A549 (cell line): ENCODE data around the gene MON2. TPM values are rescaled to one million over a fixed set of nuclear protein-coding genes. Genes with fewer than 3 reads are reported as not detected.
A peak's percentile ranks its signal among the peaks of the same experiment; 100 is the strongest.

ENCODE experiments used
- ATAC-seq, 2 experiments: fragments of 200-7000 bp in 1 of 2; fragments of >200 bp in 1 of 2; cut with Nextera tagmentation in 1 of 2; cut with Tn5 transposase in 1 of 2; 3 replicates each; pipeline versions ENCODE4 v1.8.0 to v1.9.1; 2018 to 2020; ENCODE audit warnings: mild to moderate bottlenecking in 1 of 2, moderate library complexity in 1 of 2
- CTCF ChIA-PET: fragments of 300-600 bp; sonication (Branson Sonifier 250); formaldehyde crosslinking; extraction: SDS; loops from one replicate; lab custom pipeline; 2021; ENCODE audit warnings: antibody characterized with exemption, inconsistent platforms; lab: Yijun Ruan, JAX
- POLR2A ChIA-PET: fragments of 350-600 bp; formaldehyde crosslinking; extraction: SDS; loops from one replicate; lab custom pipeline; 2021; ENCODE audit warnings: antibody characterized with exemption, inconsistent platforms; lab: Yijun Ruan, JAX
- DNase-seq, 2 experiments: peaks; one replicate each; pipeline versions ENCODE4 v3.0.0 to v3.0.0-alpha.2; 2011 to 2016; ENCODE audit warnings: low read depth in 1 of 2, low spot score in 1 of 2
- FAIRE-seq: peaks from 2 replicates; lab custom pipeline; 2011; peaks lifted over from hg19 to GRCh38; lab: Jason Lieb, UNC
- H3K27ac ChIP-seq, 2 experiments: fragments of >200 bp; sonication (Bioruptor Twin); formaldehyde crosslinking; 3 replicates each; pipeline ENCODE4 v1.5.1; 2016 to 2017
- H3K4me1 ChIP-seq: fragments of >200 bp; sonication (Bioruptor Twin); formaldehyde crosslinking; 3 replicates; pipeline ENCODE4 v1.6.1; 2016
- H3K4me2 ChIP-seq: fragments of >200 bp; sonication (Bioruptor Twin); formaldehyde crosslinking; 3 replicates; pipeline ENCODE4 v1.6.1; 2016
- H3K4me3 ChIP-seq: fragments of >200 bp; sonication (Bioruptor Twin); formaldehyde crosslinking; 3 replicates; pipeline ENCODE4 v1.5.1; 2016
- H3K9me3 ChIP-seq: fragments of >200 bp; sonication (Bioruptor Twin); formaldehyde crosslinking; 3 replicates; pipeline ENCODE4 v1.6.1; 2016
- CEBPB ChIP-seq, 2 experiments: fragments of >200 bp in 1 of 2; sonication (Bioruptor Twin) in 1 of 2; formaldehyde crosslinking in 1 of 2; IDR thresholded peaks; 2 replicates each; pipeline ENCODE4 v1.6.1; 2012 to 2016
- ELK1 ChIP-seq: fragments of 150-350 bp; IDR thresholded peaks from 2 replicates; pipeline ENCODE4 v1.6.1; 2014; ENCODE audit warnings: low read depth, mild to moderate bottlenecking, low read length
- FOXS1 ChIP-seq: fragments of 250-450 bp; sonication (Bioruptor Pico); IDR thresholded peaks from 2 replicates; pipeline ENCODE4 v1.5.0; 2020; ENCODE audit warnings: mild to moderate bottlenecking, moderate library complexity
- HEYL ChIP-seq: fragments of 250-450 bp; sonication (Bioruptor Pico); IDR thresholded peaks from 2 replicates; pipeline ENCODE4 v1.8.0; 2021; ENCODE audit warnings: mild to moderate bottlenecking, moderate library complexity
- HOXB13 ChIP-seq: fragments of 250-450 bp; sonication (Bioruptor Pico); IDR thresholded peaks from 2 replicates; pipeline ENCODE4 v1.5.0; 2020; ENCODE audit warnings: low read depth, mild to moderate bottlenecking, moderate library complexity
- JUNB ChIP-seq: fragments of >200 bp; sonication (Bioruptor Twin); formaldehyde crosslinking; IDR thresholded peaks from 2 replicates; pipeline ENCODE4 v1.6.1; 2016
- NFE2L2 ChIP-seq: fragments of 150-350 bp; conservative IDR thresholded peaks from 2 replicates; pipeline ENCODE4 v1.6.1; 2014; ENCODE audit warnings: low read length
- NPAS2 ChIP-seq: fragments of 250-450 bp; sonication (Bioruptor Pico); IDR thresholded peaks from 2 replicates; pipeline ENCODE4 v1.8.0; 2022; ENCODE audit warnings: mild to moderate bottlenecking, moderate library complexity, borderline replicate concordance
- POLR2A ChIP-seq: IDR thresholded peaks from 2 replicates; pipeline ENCODE4 v1.6.1; 2012; ENCODE audit warnings: mild to moderate bottlenecking, low read length
- RAD21 ChIP-seq, 2 experiments: fragments of >200 bp in 1 of 2; sonication (Bioruptor Twin) in 1 of 2; formaldehyde crosslinking in 1 of 2; IDR thresholded peaks in 1 of 2; conservative IDR thresholded peaks in 1 of 2; 2 replicates in 1 of 2; 3 replicates in 1 of 2; pipeline ENCODE4 v1.6.1; 2012 to 2018; ENCODE audit warnings: inconsistent platforms in 1 of 2
- RARB ChIP-seq: fragments of 250-450 bp; sonication (Bioruptor Pico); IDR thresholded peaks from 2 replicates; pipeline ENCODE4 v1.8.0; 2021; ENCODE audit warnings: mild to moderate bottlenecking, moderate library complexity
- REST ChIP-seq: fragments of 200-600 bp; sonication (generic); IDR thresholded peaks from 2 replicates; pipeline ENCODE4 v1.6.1; 2016; ENCODE audit warnings: antibody characterized with exemption, mild to moderate bottlenecking, moderate library complexity
- RFX5 ChIP-seq: fragments of 450-650 bp; IDR thresholded peaks from 2 replicates; pipeline ENCODE4 v1.7.1; 2014; ENCODE audit warnings: antibody characterized with exemption, mild to moderate bottlenecking, moderate library complexity
- RNF2 ChIP-seq: fragments of 200-600 bp; sonication (generic); IDR thresholded peaks from 2 replicates; pipeline ENCODE4 v1.6.1; 2016; ENCODE audit warnings: low read depth, mild to moderate bottlenecking, antibody characterized with exemption, moderate library complexity, borderline replicate concordance
- ZFP36 ChIP-seq: fragments of 450-650 bp; IDR thresholded peaks from 2 replicates; pipeline ENCODE4 v1.6.1; 2014; ENCODE audit warnings: borderline replicate concordance; ENCODE audit not compliant: partially characterized antibody
- WGBS: methylation state at CpG from one replicate; pipeline ENCODE4 v1.1.6; 2017; ENCODE audit errors: missing lambda C conversion rate; 5-methylcytosine and 5-hydroxymethylcytosine counted together
- polyA plus RNA-seq, 4 experiments: library from polyadenylated mRNA; depleted of rRNA in 3 of 4; stranded (reverse); fragments of >200 nt; fragmentation: RNase III in 1 of 4; extraction: RNeasy Plus Mini Kit Qiagen cat#74134 plus additional on column Dnase treatment in 1 of 4; gene quantifications; 2 replicates in 3 of 4; 3 replicates in 1 of 4; pipeline ENCODE4 v1.2.3, GENCODE V29; 2011 to 2017
- small RNA-seq, 6 experiments: library from RNA; depleted of rRNA; stranded (forward); fragments of <200 nt; gene quantifications; one replicate each; pipeline ENCODE3, GENCODE V24; 2012
- TF ChIP-seq, protein P1 (sequence below): fragments of >200 bp; sonication (Bioruptor Twin); formaldehyde crosslinking; IDR thresholded peaks from 3 replicates; pipeline ENCODE4 v1.5.1; 2016

Gene MON2
- polyA plus RNA-seq, 2 of the 4 experiments (the other 2 are of a cell fraction), result 17.1 to 27.7 TPM

GRCh38 chr12:62646566-62646965 lies 179.9 kb downstream of the MON2 start (continued):
- TF ChIP-seq REST (no peak), JUNB (no peak)
- TF ChIP-seq, protein P1, sequence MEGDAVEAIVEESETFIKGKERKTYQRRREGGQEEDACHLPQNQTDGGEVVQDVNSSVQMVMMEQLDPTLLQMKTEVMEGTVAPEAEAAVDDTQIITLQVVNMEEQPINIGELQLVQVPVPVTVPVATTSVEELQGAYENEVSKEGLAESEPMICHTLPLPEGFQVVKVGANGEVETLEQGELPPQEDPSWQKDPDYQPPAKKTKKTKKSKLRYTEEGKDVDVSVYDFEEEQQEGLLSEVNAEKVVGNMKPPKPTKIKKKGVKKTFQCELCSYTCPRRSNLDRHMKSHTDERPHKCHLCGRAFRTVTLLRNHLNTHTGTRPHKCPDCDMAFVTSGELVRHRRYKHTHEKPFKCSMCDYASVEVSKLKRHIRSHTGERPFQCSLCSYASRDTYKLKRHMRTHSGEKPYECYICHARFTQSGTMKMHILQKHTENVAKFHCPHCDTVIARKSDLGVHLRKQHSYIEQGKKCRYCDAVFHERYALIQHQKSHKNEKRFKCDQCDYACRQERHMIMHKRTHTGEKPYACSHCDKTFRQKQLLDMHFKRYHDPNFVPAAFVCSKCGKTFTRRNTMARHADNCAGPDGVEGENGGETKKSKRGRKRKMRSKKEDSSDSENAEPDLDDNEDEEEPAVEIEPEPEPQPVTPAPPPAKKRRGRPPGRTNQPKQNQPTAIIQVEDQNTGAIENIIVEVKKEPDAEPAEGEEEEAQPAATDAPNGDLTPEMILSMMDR, result no peak

GRCh38 chr12:62647586-62647985 lies 181.0 kb downstream of the MON2 start:
- DNase-seq (no peak), FAIRE-seq (no peak), ATAC-seq (no peak)
- no peak for TF ChIP-seq ELK1
- TF ChIP-seq NPAS2 (CRISPR knock-in tag), result no peak
- TF ChIP-seq RFX5, result no peak
- TF ChIP-seq HOXB13, result no peak
- WGBS, result 67% methylated on average over 3 of the region's 3 CpGs
- ChIA-PET CTCF (interaction anchor here (0.8 to 1.5 kb wide), 2 partner anchors 10 to 12 kb away, joined by 3 read pairs; no protein-coding TSS in a partner anchor), POLR2A (no interaction called here)
- Histone ChIP-seq H3K27ac (no peak overlapping the region; a peak in 1 of 6 replicates), H3K4me3 (no peak overlapping the region), H3K9me3 (no peaks in the 10 kb centered on the region), H3K4me1 (peaks cover 10% of the 10 kb centered on the region), H3K4me2 (no peak overlapping the region)

- CTCF ChIA-PET, result interaction anchor here (1.2 kb wide), 1 partner anchor 145 kb away, joined by 6 read pairs; no protein-coding TSS in a partner anchor
- 65% methylated on average over 4 of the region's 4 CpGs for WGBS
- no peak overlapping the region for H3K4me3 ChIP-seq
- no peak; a peak in 2 of 6 replicates for ATAC-seq
- FAIRE-seq, result no peak
- no peak overlapping the region; the same call in 2 of the 3 replicates for H3K4me2 ChIP-seq
- peak in 1 of 2 experiments; percentile 41 for DNase-seq
- H3K4me1 ChIP-seq, result peaks cover 20% of the 10 kb centered on the region
- H3K9me3 ChIP-seq, result no peaks in the 10 kb centered on the region
- POLR2A ChIA-PET, result interaction anchor here (0.5 to 0.9 kb wide), 2 partner anchors 8 to 46 kb away, joined by 3 to 5 read pairs; no protein-coding TSS in a partner anchor
- TF ChIP-seq RAD21 (conservative IDR thresholded peaks at IDR 0.05 in 1 of 2, IDR thresholded peaks at IDR 0.05 in 1 of 2) (no peak), HEYL (no peak), RARB (CRISPR knock-in tag) (no peak), RFX5 (no peak), NFE2L2 (no peak), POLR2A (no peak), JUNB (no peak), FOXS1 (CRISPR knock-in tag) (no peak), RNF2 (no peak), CEBPB (IDR thresholded peaks at IDR 0.05) (no peak), ZFP36 (no peak)
- H3K27ac ChIP-seq, result peak overlapping the region in 1 of 2 experiments; percentile 35; a peak in 4 of 6 replicates
Measured at GRCh38 chr12:62649412-62650138, 182.9 kb downstream of the MON2 start.

Small RNA genes within 50 kb of the gene (small RNA-seq; reads per million reads assigned to genes)
- gene MIRLET7I (822 to 45,847 (median 30,374) reads per million in 6 experiments), gene RNU6-399P (0 reads per million in 6 experiments)

Other genes starting within 250 kb of the MON2 start
- 56.4 and 67.6 TPM in 2 replicates for gene USP15, start 206.4 kb upstream of the MON2 start, polyA plus RNA-seq (2011; rRNA removed)
- gene USP15, start 206.4 kb upstream of the MON2 start, polyA plus RNA-seq (2017; fragmentation: RNase III; extraction: RNeasy Plus Mini Kit Qiagen cat#74134 plus additional on column Dnase treatment), result 25.4 to 30.4 TPM (median 29.9 TPM) in 3 replicates